HAP-1 (cell line): Measurements from ENCODE around the gene VENTX.

Source experiments
- DNase-seq, 2 experiments: peaks; one replicate each; pipeline ENCODE4 v3.0.0-alpha.2; 2016 to 2020; ENCODE audit warnings: low spot score in 2 of 2
- H3K27me3 ChIP-seq: fragments of 250-450 bp; sonication (Bioruptor Pico); 2 replicates; pipeline ENCODE4 v1.5.1; 2020; ENCODE audit warnings: low read depth, mild to moderate bottlenecking, moderate library complexity
- H3K36me3 ChIP-seq: fragments of 250-450 bp; sonication (Bioruptor Pico); replicated peaks from 2 replicates; pipeline ENCODE4 v1.5.1; 2020; ENCODE audit warnings: mild to moderate bottlenecking
- H3K4me1 ChIP-seq: fragments of 250-450 bp; sonication (Bioruptor Pico); 2 replicates; pipeline ENCODE4 v1.5.1; 2020; ENCODE audit warnings: mild to moderate bottlenecking
- H3K4me3 ChIP-seq: fragments of 250-450 bp; sonication (Bioruptor Pico); 2 replicates; pipeline ENCODE4 v1.5.1; 2020; ENCODE audit warnings: mild to moderate bottlenecking, moderate library complexity
- H3K9me3 ChIP-seq: fragments of 250-450 bp; sonication (Bioruptor Pico); 2 replicates; pipeline ENCODE4 v1.5.1; 2020; ENCODE audit warnings: mild to moderate bottlenecking, moderate library complexity
- in situ Hi-C: fragments of 300-500 bp; cut with MboI; formaldehyde crosslinking; loops from 3 replicates; pipeline ENCODE4 v1.14.3; 2020; ENCODE audit warnings: low sequenced_read_pairs, inconsistent platforms, mixed read lengths

Gene VENTX

DNA sequence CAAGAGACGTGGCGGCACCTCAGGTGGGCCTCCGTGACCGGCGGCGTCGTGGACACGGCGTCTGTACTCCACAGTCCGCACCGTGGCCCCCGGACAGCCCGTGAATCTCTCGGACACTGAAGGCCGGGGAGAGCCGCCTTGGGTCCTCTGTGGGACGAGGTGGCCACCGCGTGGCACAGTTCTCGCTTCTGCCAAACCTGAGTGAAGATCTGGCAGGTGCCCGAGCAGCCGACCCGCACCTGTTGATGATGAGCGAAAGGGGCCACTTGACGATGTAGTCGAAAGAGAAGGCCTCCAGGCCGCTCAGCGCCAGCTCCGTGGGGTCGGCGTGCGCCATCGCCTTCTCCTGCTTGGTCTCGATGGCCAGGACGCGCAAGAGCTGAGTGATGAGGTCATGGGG is 47.6 kb downstream of the VENTX start:
- H3K27me3 ChIP-seq = no peaks in the 10 kb centered on the region
- in situ Hi-C loops = no loop called here
- H3K4me3 ChIP-seq = no peak overlapping the region
- H3K4me1 ChIP-seq = no peaks in the 10 kb centered on the region
- H3K9me3 ChIP-seq = no peaks in the 10 kb centered on the region
- peaks cover 62% of the 10 kb centered on the region for H3K36me3 ChIP-seq
- DNase-seq = no peak

DNA sequence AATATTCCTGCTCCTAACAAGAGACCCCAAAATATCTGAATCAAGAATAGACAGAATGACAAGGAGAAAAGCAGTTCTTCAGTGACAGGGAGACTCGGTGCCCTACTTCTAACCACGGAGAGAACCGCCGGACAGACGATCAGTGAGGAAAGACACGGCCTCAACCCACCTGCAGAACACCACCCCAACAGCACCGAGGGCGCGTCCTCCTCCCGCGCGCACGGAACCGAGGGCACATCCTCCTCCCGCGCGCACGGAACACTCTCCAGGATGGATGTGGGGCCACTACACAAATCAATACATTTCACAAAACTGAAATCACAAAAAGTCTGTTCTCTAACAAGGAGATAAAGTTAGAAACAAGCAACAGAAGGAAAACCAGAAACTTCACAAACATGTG is 48.7 kb downstream of the VENTX start:
- in situ Hi-C loops = no loop called here
- Histone ChIP-seq H3K4me3 (no peak overlapping the region), H3K27me3 (no peaks in the 10 kb centered on the region), H3K4me1 (no peaks in the 10 kb centered on the region), H3K9me3 (no peaks in the 10 kb centered on the region), H3K36me3 (peaks cover 65% of the 10 kb centered on the region)
- no peak for DNase-seq

DNA sequence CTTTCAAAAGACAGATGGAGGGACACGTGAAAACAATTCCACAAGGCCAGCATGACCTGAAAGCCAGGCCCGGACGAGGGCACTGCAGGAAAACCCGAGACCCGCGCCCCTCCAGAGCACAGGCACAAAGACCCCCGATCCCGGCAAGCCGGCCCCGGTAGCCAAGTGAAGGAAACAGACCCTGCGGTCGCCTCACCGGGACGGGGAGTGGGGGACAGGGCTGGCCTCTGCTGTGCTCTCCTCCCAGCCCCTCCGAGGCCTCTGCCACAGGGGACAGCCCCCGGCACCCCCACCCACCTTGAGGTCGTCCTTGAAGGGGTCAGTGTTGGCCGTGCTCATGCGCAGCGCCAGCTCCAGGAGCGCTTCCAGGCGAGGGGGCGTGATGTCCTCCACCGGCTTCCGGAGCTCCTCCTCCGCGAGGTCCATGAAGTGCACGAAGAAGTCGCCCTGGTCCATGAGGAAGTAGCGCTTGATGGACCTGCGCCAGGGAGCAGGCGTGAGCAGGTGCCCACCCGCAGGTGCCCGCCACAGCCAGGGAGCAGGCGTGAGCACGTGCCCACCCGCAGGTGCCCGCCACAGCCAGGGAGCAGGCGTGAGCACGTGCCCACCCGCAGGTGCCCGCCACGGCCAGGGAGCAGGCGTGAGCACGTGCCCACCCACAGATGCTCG is 50.3 kb downstream of the VENTX start:
- no peaks in the 10 kb centered on the region for H3K4me1 ChIP-seq
- H3K4me3 ChIP-seq = no peak overlapping the region
- no peaks in the 10 kb centered on the region for H3K9me3 ChIP-seq
- DNase-seq = no peak
- no peaks in the 10 kb centered on the region for H3K27me3 ChIP-seq
- in situ Hi-C loops = no loop called here
- H3K36me3 ChIP-seq = peaks cover 54% of the 10 kb centered on the region

DNA sequence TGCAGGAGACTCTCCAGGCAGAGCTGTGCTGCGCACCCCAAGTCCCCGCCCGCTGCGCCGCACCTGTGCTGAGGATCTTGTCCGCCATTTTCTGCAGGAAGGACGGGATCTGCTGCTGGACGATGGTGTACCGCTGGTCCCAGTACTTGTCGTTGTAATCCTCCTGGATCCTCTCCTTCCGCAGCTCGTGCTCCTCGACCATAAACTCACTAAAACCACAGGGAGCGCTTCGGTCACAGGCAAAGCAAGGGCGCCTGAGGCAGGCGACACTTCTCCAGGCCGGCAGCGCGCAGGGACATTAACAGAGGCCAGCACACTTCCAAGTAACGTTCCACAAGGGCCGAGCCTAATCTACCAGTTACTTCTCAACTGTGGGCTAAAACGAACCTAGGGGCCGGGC is 52.1 kb downstream of the VENTX start:
- DNase-seq = no peak
- Histone ChIP-seq H3K4me1 (no peaks in the 10 kb centered on the region), H3K36me3 (peaks cover 51% of the 10 kb centered on the region), H3K4me3 (no peak overlapping the region), H3K27me3 (no peaks in the 10 kb centered on the region), H3K9me3 (no peaks in the 10 kb centered on the region)
- in situ Hi-C loops = no loop called here
